Neuronal stem cell (in vitro differentiated cells): Measurements from ENCODE around the gene THADA.

Experiments
- DNase-seq: peaks from one replicate; pipeline ENCODE4 v3.0.0-alpha.2; 2013; ENCODE audit warnings: low spot score
- H2AFZ ChIP-seq: one replicate; pipeline ENCODE4 v1.6.1; 2013; ENCODE audit warnings: mild to moderate bottlenecking, low read length, inconsistent platforms
- H2AK5ac ChIP-seq: 2 replicates; pipeline ENCODE4 v1.6.1; 2013; ENCODE audit warnings: low read depth, mild to moderate bottlenecking, inconsistent platforms, low read length, moderate library complexity, mixed read lengths
- H2BK120ac ChIP-seq: 2 replicates; pipeline ENCODE4 v1.6.1; 2013; ENCODE audit warnings: low read depth, mild to moderate bottlenecking, inconsistent platforms, low read length, moderate library complexity, mixed read lengths
- H2BK12ac ChIP-seq: one replicate; pipeline ENCODE4 v1.6.1; 2013; ENCODE audit warnings: low read length, inconsistent platforms
- H2BK15ac ChIP-seq: 2 replicates; pipeline ENCODE4 v1.6.1; 2013; ENCODE audit warnings: mild to moderate bottlenecking, low read length, inconsistent platforms, mixed read lengths
- H2BK5ac ChIP-seq: one replicate; pipeline ENCODE4 v1.6.1; 2013; ENCODE audit warnings: inconsistent platforms, mild to moderate bottlenecking, low read length, moderate library complexity
- H3K14ac ChIP-seq: one replicate; pipeline ENCODE4 v1.6.1; 2013; ENCODE audit warnings: low read length, inconsistent platforms
- H3K18ac ChIP-seq: 2 replicates; pipeline ENCODE4 v1.6.1; 2013; ENCODE audit warnings: low read length, inconsistent platforms
- H3K23ac ChIP-seq: 2 replicates; pipeline ENCODE4 v1.6.1; 2013; ENCODE audit warnings: low read depth, mild to moderate bottlenecking, mixed read lengths, low read length, inconsistent platforms; ENCODE audit not compliant: poor library complexity
- H3K27ac ChIP-seq: replicated peaks from 3 replicates; pipeline ENCODE4 v1.5.1; 2013; ENCODE audit warnings: low read length, inconsistent platforms
- H3K27me3 ChIP-seq, 3 experiments: 2 replicates each; pipeline ENCODE4 v1.6.1; 2013; ENCODE audit warnings: low read length in 3 of 3, mild to moderate bottlenecking in 2 of 3, inconsistent platforms in 1 of 3, low read depth in 1 of 3, mixed read lengths in 1 of 3, moderate library complexity in 1 of 3; ENCODE audit not compliant: control insufficient read depth in 3 of 3, insufficient read depth in 3 of 3
- H3K36me3 ChIP-seq, 2 donors: replicated peaks in 1 of 2; 2 replicates each; pipeline ENCODE4 v1.6.1; 2013; ENCODE audit warnings: low read length in 2 of 2; ENCODE audit not compliant: control insufficient read depth in 2 of 2, insufficient read depth in 2 of 2
- H3K4ac ChIP-seq: 2 replicates; pipeline ENCODE4 v1.6.1; 2013; ENCODE audit warnings: inconsistent platforms, mild to moderate bottlenecking, low read length, moderate library complexity
- H3K4me1 ChIP-seq, 2 donors: 1 replicate in 1 of 2; 2 replicates in 1 of 2; pipeline ENCODE4 v1.6.1; 2013; ENCODE audit warnings: low read length in 2 of 2, low read depth in 1 of 2; ENCODE audit not compliant: control insufficient read depth in 2 of 2, insufficient read depth in 1 of 2
- H3K4me2 ChIP-seq: one replicate; pipeline ENCODE4 v1.6.1; 2013; ENCODE audit warnings: mild to moderate bottlenecking, low read length, inconsistent platforms; ENCODE audit not compliant: insufficient read depth, poor library complexity, severe bottlenecking
- H3K4me3 ChIP-seq, 2 donors: 2 replicates each; pipeline ENCODE4 v1.5.1; 2013; ENCODE audit warnings: low read length in 2 of 2, mild to moderate bottlenecking in 2 of 2, inconsistent platforms in 1 of 2, moderate library complexity in 1 of 2
- H3K79me1 ChIP-seq: one replicate; pipeline ENCODE4 v1.6.1; 2013; ENCODE audit warnings: low read depth, mild to moderate bottlenecking, inconsistent platforms, low read length, moderate library complexity
- H3K9ac ChIP-seq: one replicate; pipeline ENCODE4 v1.6.1; 2013; ENCODE audit warnings: mild to moderate bottlenecking, low read depth, low read length, inconsistent platforms; ENCODE audit not compliant: poor library complexity
- H3K9me3 ChIP-seq, 2 donors: replicated peaks in 1 of 2; 2 replicates each; pipeline versions ENCODE3 to v1.6.1; 2013; ENCODE audit warnings: low read length in 2 of 2, mild to moderate bottlenecking in 2 of 2, inconsistent platforms in 1 of 2, low read depth in 1 of 2, mixed read lengths in 1 of 2, moderate library complexity in 1 of 2; ENCODE audit not compliant: control insufficient read depth in 2 of 2, insufficient read depth in 1 of 2
- H4K8ac ChIP-seq: one replicate; pipeline ENCODE4 v1.6.1; 2013; ENCODE audit warnings: low read depth, mild to moderate bottlenecking, inconsistent platforms, low read length, moderate library complexity
- H4K91ac ChIP-seq: one replicate; pipeline ENCODE4 v1.6.1; 2013; ENCODE audit warnings: low read length, low read depth, mild to moderate bottlenecking, inconsistent platforms; ENCODE audit not compliant: poor library complexity
- WGBS, 2 donors: extraction: QIAGEN DNeasy Blood & Tissue Kit; methylation state at CpG; one replicate each; pipeline ENCODE4 v1.1.7; 2013; ENCODE audit warnings: missing lambda C conversion rate in 2 of 2, mixed read lengths in 1 of 2; ENCODE audit not compliant: insufficient read length in 2 of 2, insufficient replicate concordance in 1 of 2; ENCODE audit errors: extremely low coverage in 2 of 2; 5-methylcytosine and 5-hydroxymethylcytosine counted together

Gene THADA

GRCh38 chr2:43225788-43226557 is 369.9 kb downstream of the THADA start:
- WGBS, 2 donors, result no CpG with 5 or more reads among the region's 80 CpGs
- H3K36me3 ChIP-seq, result peaks cover 9 to 39% of the 10 kb centered on the region in 2 donors
- H3K14ac ChIP-seq, result peak overlapping the region; percentile 97
- peak overlapping the region; percentile 82 for H3K4me2 ChIP-seq
- H2BK120ac ChIP-seq, result peak overlapping the region; percentile 89
- peak overlapping the region; percentile 97 for H2AK5ac ChIP-seq
- H2BK5ac ChIP-seq, result peak overlapping the region; percentile 100
- H3K9me3 ChIP-seq, result no peaks in the 10 kb centered on the region
- H4K8ac ChIP-seq, result no peak overlapping the region
- peaks cover 11 to 39% of the 10 kb centered on the region in 2 donors for H3K4me1 ChIP-seq
- H3K4ac ChIP-seq, result peak overlapping the region; percentile 85
- peak overlapping the region; percentile 98 for H3K9ac ChIP-seq
- H3K27ac ChIP-seq, result peak overlapping the region; percentile 92
- peak overlapping the region; percentile 89 for H4K91ac ChIP-seq
- peak overlapping the region; percentile 99 for H3K23ac ChIP-seq
- peak overlapping the region; percentile 69 for H2AFZ ChIP-seq
- H3K4me3 ChIP-seq, result peak overlapping the region; percentile 93 to 95
- H3K27me3 ChIP-seq, result no peaks in the 10 kb centered on the region
- DNase-seq, result peak; percentile 75
- H3K18ac ChIP-seq, result peak overlapping the region; percentile 100
- H3K79me1 ChIP-seq, result peaks cover 13% of the 10 kb centered on the region
- H2BK15ac ChIP-seq, result peak overlapping the region; percentile 73
- peak overlapping the region; percentile 17 for H2BK12ac ChIP-seq

- peak; percentile 52 for DNase-seq
- H3K14ac ChIP-seq, result peak overlapping the region; percentile 98
- peak overlapping the region; percentile 92 for H3K27ac ChIP-seq
- H4K8ac ChIP-seq, result no peak overlapping the region
- peak overlapping the region; percentile 69 for H2AFZ ChIP-seq
- peaks cover 17 to 43% of the 10 kb centered on the region in 2 donors for H3K4me1 ChIP-seq
- H3K79me1 ChIP-seq, result peaks cover 13% of the 10 kb centered on the region
- H2BK15ac ChIP-seq, result peak overlapping the region; percentile 93
- no peaks in the 10 kb centered on the region for H3K9me3 ChIP-seq
- H4K91ac ChIP-seq, result no peak overlapping the region
- H3K27me3 ChIP-seq, result no peaks in the 10 kb centered on the region
- no CpG with 5 or more reads among the region's 74 CpGs for WGBS, 2 donors
- H2BK5ac ChIP-seq, result peak overlapping the region; percentile 100
- peaks cover 9 to 32% of the 10 kb centered on the region in 2 donors for H3K36me3 ChIP-seq
- peak overlapping the region; percentile 82 for H3K4me2 ChIP-seq
- H3K4ac ChIP-seq, result peak overlapping the region; percentile 89
- peak overlapping the region; percentile 99 for H3K23ac ChIP-seq
- H3K9ac ChIP-seq, result peak overlapping the region; percentile 98
- peak overlapping the region; percentile 100 for H3K18ac ChIP-seq
- peak overlapping the region; percentile 95 for H2BK12ac ChIP-seq
- no peak overlapping the region for H2BK120ac ChIP-seq
- H3K4me3 ChIP-seq, result peak overlapping the region; percentile 93 to 95
- H2AK5ac ChIP-seq, result peak overlapping the region; percentile 97
These were observed 370.6 kb downstream of the THADA start for GRCh38 chr2:43225093-43225787.

GRCh38 chr2:43224571-43225092 is 371.2 kb downstream of the THADA start:
- H3K4me3 ChIP-seq, result peak overlapping the region; percentile 93 to 95
- peak overlapping the region; percentile 91 for H3K4ac ChIP-seq
- peaks cover 13% of the 10 kb centered on the region for H3K79me1 ChIP-seq
- peak overlapping the region; percentile 98 for H3K9ac ChIP-seq
- H2BK15ac ChIP-seq, result peak overlapping the region; percentile 93
- H3K14ac ChIP-seq, result peak overlapping the region; percentile 84
- no CpG with 5 or more reads among the region's 74 CpGs for WGBS, 2 donors
- no peak for DNase-seq
- no peak overlapping the region for H2AFZ ChIP-seq
- H4K8ac ChIP-seq, result no peak overlapping the region
- peak overlapping the region; percentile 82 for H3K4me2 ChIP-seq
- H3K9me3 ChIP-seq, result no peaks in the 10 kb centered on the region
- peak overlapping the region; percentile 97 for H2AK5ac ChIP-seq
- H3K36me3 ChIP-seq, result peaks cover 9 to 28% of the 10 kb centered on the region in 2 donors
- no peak overlapping the region for H4K91ac ChIP-seq
- H3K4me1 ChIP-seq, result peaks cover 22 to 43% of the 10 kb centered on the region in 2 donors
- peak overlapping the region; percentile 100 for H3K18ac ChIP-seq
- peak overlapping the region; percentile 68 for H2BK120ac ChIP-seq
- H3K23ac ChIP-seq, result peak overlapping the region; percentile 56
- peak overlapping the region; percentile 63 for H2BK5ac ChIP-seq
- peak overlapping the region; percentile 23 for H3K27ac ChIP-seq
- no peaks in the 10 kb centered on the region for H3K27me3 ChIP-seq
- H2BK12ac ChIP-seq, result peak overlapping the region; percentile 95
